NB4 (cell line): ENCODE data around the gene EVA1A.

Source experiments
- DNase-seq: peaks from one replicate; pipeline ENCODE4 v3.0.0; 2010; ENCODE audit warnings: low read depth
- H3K4me3 ChIP-seq: one replicate; pipeline ENCODE4 v1.5.1; 2011; ENCODE audit warnings: mild to moderate bottlenecking, low read depth, low read length, moderate library complexity
- CTCF ChIP-seq: IDR thresholded peaks from one replicate; pipeline ENCODE4 v1.5.1; 2012; ENCODE audit warnings: low read depth, low read length
- MAX ChIP-seq: IDR thresholded peaks from 2 replicates; pipeline ENCODE4 v1.6.1; 2011; ENCODE audit warnings: low read depth, low read length
- MYC ChIP-seq: IDR thresholded peaks from 2 replicates; pipeline ENCODE4 v1.6.1; 2011; ENCODE audit warnings: low read depth, low read length
- POLR2A ChIP-seq: IDR thresholded peaks from 2 replicates; pipeline ENCODE4 v1.6.1; 2011; ENCODE audit warnings: mild to moderate bottlenecking; ENCODE audit not compliant: insufficient read length; ENCODE audit errors: extremely low read depth

EVA1A gene

DNA sequence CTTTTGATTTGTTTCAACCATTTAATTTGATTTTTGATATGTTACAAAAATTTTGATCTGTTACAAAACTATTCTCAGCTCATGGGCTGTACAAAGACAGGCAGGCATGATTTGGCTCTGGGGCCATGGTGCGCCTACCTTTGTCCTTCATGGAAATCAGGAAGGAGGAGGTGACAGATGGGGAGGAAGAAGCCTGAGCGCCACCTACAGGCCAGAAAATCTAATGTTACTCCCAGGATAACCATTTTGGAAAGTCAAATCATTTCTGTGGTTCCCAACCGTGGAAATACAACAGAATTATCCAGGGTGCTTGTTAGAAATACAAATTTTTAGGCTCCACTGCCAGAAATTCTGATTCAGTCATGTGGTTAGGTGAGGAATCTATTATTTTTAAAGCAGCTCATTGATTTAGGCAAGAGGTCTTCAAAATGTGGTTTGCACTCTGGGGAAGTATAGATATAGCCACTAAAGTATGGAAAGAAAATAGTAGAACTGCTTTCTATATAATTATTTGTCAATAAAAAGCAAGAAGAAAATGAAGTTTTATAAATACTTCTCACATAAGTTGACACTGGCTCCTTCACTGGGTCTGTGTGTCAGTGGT, 93.9 kb downstream of the EVA1A start:
- peak; percentile 37 for DNase-seq
- H3K4me3 ChIP-seq = no peak overlapping the region
- TF ChIP-seq CTCF = peak; percentile 68
- no peak for TF ChIP-seq POLR2A
- no peak for TF ChIP-seq MAX

DNA sequence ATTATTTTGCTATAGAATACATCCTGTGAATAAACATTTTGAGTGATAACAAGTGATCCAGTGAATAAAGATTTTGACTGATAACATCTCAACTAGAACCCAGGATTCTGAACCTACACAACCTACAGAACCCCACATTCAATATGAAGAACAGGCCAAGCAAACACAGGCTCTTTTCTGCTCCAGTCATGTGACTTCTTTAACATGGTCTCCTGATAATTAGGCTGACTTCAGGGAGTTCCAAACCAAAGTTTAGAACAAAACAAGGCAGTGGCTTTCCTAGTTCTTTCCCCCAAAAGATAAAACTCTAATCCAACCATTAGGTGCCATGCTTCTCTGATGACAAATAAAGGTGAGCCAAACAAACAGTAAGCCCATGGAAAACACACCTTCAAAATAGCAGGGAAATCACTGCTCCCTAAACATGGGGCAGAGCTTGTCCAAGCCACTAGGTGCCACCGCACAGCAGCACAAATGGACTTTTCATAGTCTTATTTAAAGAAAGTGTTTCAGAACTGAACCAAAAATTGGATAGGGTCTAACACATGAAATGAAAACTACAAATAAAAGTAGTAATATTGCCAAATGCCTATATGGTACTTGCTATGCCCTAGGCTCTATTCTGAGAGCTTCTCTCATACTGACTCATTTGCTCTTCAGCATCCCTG, 95.3 kb downstream of the EVA1A start:
- TF ChIP-seq MYC (no peak), MAX (no peak), POLR2A (no peak), CTCF (no peak)
- DNase-seq = no peak

DNA sequence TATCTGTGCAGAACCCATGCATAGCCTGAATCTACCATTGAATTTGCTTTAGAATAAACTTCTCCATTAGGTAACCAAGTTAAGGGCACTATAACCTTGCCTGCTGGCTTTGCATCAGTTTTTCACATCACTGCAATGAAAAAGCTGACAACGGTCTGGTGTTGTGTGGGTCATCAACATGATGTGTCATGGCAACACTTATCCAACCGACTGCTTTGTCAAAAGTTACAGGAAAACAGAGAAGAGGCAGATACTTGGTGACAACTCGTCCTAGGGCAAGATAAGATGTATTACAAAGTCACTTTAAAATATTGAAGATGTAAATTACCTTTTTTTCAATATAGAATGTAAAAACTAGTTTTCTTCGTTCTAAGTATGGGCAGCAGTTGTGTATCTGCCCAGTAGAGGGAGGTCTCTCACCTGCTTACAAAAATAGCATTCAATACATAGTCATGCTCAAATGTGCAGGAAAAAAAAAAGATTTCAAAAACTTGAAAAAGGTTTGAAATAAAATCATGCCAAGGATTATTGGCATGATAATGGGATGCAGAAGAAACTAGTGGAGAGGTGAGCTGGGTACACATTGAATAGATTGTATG, 96.3 kb downstream of the EVA1A start:
- no peak overlapping the region for H3K4me3 ChIP-seq
- no peak for TF ChIP-seq POLR2A
- peak; percentile 62 for TF ChIP-seq CTCF
- TF ChIP-seq MYC = no peak
- TF ChIP-seq MAX = no peak
- peak; percentile 9 for DNase-seq

More for the DNA sequence above, 95.3 kb downstream of the EVA1A start:
- H3K4me3 ChIP-seq = no peak overlapping the region

DNA sequence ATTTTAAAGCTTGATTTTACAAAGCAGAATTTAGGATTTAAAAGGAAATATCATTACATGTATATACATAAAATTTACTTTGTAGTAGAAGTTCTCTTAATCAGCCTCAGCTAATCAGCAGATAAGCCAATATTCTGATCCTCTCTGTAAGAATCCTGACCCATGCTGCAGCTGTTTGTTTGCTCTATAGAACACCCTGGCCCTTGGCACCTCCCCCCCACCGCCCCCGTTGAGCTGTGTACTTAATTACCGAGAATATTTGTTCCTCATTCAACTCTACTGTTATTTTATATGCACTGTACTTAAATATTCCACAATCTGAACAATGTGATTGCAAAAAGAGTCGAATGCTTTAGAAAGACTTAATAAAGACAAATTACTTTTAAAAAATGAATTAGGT, 98.0 kb downstream of the EVA1A start:
- no peak for TF ChIP-seq CTCF
- DNase-seq = no peak

DNA sequence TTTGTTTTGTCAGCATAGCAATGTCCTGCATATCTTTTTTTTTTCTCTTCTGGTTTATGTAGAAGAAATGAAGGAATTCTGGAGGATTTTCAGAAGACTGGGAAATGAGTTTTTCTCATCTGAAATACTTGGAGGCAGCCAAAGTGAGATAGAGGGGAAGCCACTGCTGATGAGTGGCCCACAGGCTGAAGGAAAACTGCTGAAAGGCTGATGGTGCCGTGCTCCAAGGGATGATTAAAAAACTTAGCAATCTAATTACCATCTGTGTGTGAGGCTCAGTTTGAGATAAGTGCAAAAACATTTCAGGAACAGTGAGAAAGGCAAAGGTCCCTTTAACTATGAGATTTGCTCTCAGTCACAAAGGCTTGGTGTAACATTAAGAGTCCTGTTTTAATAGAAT, 98.5 kb downstream of the EVA1A start:
- TF ChIP-seq CTCF = no peak
- DNase-seq = no peak
- no peak overlapping the region for H3K4me3 ChIP-seq

More for the DNA sequence above, 98.0 kb downstream of the EVA1A start:
- no peak overlapping the region for H3K4me3 ChIP-seq

DNA sequence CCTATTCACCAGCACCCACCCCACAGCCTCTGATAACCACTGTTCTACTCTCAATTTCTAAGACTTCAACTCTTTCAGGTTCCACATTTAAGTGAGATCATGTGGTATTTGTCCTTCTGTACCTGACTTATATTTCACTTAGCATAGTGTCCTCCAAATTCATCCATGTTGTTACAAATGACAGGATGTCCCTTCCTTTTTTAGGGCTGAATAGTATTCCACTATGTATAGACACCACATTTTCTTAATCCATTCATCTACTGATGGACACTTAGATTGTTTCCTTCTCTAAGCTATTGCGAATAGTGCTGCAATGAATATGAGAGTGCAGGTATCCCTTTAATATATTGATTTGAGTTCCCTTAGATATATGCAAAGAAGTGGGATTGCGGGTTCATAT, 100.1 kb downstream of the EVA1A start:
- no peak overlapping the region for H3K4me3 ChIP-seq
- no peak for DNase-seq
- TF ChIP-seq MYC = no peak
- TF ChIP-seq MAX = no peak
- TF ChIP-seq POLR2A = no peak
- TF ChIP-seq CTCF = no peak
